ENCODE measurements around the gene PCNX2. TPM values are rescaled to one million over a fixed set of nuclear protein-coding genes. Genes with fewer than 3 reads are reported as not detected.

PCNX2 gene
- total and polyA plus RNA-seq, 8 donors: 3.0 to 34.4 (median 9.9) TPM

- Histone ChIP-seq H3K36me3 (no peaks in the 10 kb centered on the region), H3K27me3 (no peaks in the 10 kb centered on the region), H3K9me3 (no peaks in the 10 kb centered on the region), H3K27ac (no peak overlapping the region), H3K4me1 (no peaks in the 10 kb centered on the region), H3K4me3 (no peak overlapping the region)
- intact Hi-C loops (cut with DNase I; ENCODE audit: low total_unique reads): no loop called here
- TF ChIP-seq POLR2AphosphoS5 (IDR thresholded peaks at IDR 0.05) (no peak), POLR2A (IDR thresholded peaks at IDR 0.05) (no peak)
- no peak for DNase-seq
These were observed 256.9 kb downstream of the PCNX2 start for GRCh38 chr1:233038581-233038980.

- no peaks in the 10 kb centered on the region for H3K27me3 ChIP-seq
- intact Hi-C loops (cut with DNase I; ENCODE audit: low total_unique reads): no loop called here
- H3K4me1 ChIP-seq: peaks cover 0 to 4% (median 0%) of the 10 kb centered on the region in 4 donors
- no peaks in the 10 kb centered on the region for H3K36me3 ChIP-seq
- H3K4me3 ChIP-seq: no peak overlapping the region
- DNase-seq: no peak
- H3K9me3 ChIP-seq: no peaks in the 10 kb centered on the region
- TF ChIP-seq POLR2AphosphoS5 (IDR thresholded peaks at IDR 0.05) (no peak), CTCF (IDR thresholded peaks at IDR 0.05) (no peak), POLR2A (IDR thresholded peaks at IDR 0.05) (no peak), EP300 (IDR thresholded peaks at IDR 0.05) (no peak)
- H3K27ac ChIP-seq: no peak overlapping the region
These were observed 257.7 kb downstream of the PCNX2 start for GRCh38 chr1:233037843-233038242.

- Histone ChIP-seq H3K4me1 (peaks cover 0 to 6% (median 0%) of the 10 kb centered on the region in 4 donors), H3K36me3 (no peaks in the 10 kb centered on the region), H3K27ac (no peak overlapping the region), H3K9me3 (no peaks in the 10 kb centered on the region), H3K4me3 (no peak overlapping the region), H3K27me3 (no peaks in the 10 kb centered on the region)
- intact Hi-C loops (cut with DNase I; ENCODE audit: low total_unique reads): no loop called here
- DNase-seq: no peak
- TF ChIP-seq POLR2A (IDR thresholded peaks at IDR 0.05) (no peak), POLR2AphosphoS5 (IDR thresholded peaks at IDR 0.05) (no peak), EP300 (IDR thresholded peaks at IDR 0.05) (no peak), CTCF (IDR thresholded peaks at IDR 0.05) (no peak)
- WGBS, 5 donors: 72 to 85% (median 76%) methylated on average over 5 of the region's 5 CpGs
These were observed 260.7 kb downstream of the PCNX2 start for GRCh38 chr1:233034836-233035235.

- Histone ChIP-seq H3K9me3 (no peaks in the 10 kb centered on the region), H3K4me1 (peaks cover 0 to 6% (median 0%) of the 10 kb centered on the region in 4 donors), H3K27me3 (no peaks in the 10 kb centered on the region), H3K27ac (no peak overlapping the region), H3K36me3 (no peaks in the 10 kb centered on the region), H3K4me3 (no peak overlapping the region)
- WGBS, 5 donors: 81 to 86% (median 85%) methylated on average over 3 of the region's 3 CpGs
- intact Hi-C loops (cut with DNase I; ENCODE audit: low total_unique reads): no loop called here
- DNase-seq: peak in 1 of 2 donors; percentile 32
- TF ChIP-seq EP300 (IDR thresholded peaks at IDR 0.05): no peak
- TF ChIP-seq CTCF (IDR thresholded peaks at IDR 0.05): no peak
- no peak for TF ChIP-seq POLR2AphosphoS5 (IDR thresholded peaks at IDR 0.05)
- TF ChIP-seq POLR2A (IDR thresholded peaks at IDR 0.05): no peak
These were observed 262.2 kb downstream of the PCNX2 start for GRCh38 chr1:233033361-233033760.

- Histone ChIP-seq H3K4me1 (peaks cover 0 to 6% (median 0%) of the 10 kb centered on the region in 4 donors), H3K4me3 (no peak overlapping the region), H3K9me3 (no peaks in the 10 kb centered on the region), H3K27ac (no peak overlapping the region), H3K36me3 (no peaks in the 10 kb centered on the region), H3K27me3 (no peaks in the 10 kb centered on the region)
- 58 to 76% (median 72%) methylated on average over 4 of the region's 4 CpGs for WGBS, 5 donors
- no peak for TF ChIP-seq POLR2A (IDR thresholded peaks at IDR 0.05)
- no peak for TF ChIP-seq CTCF (IDR thresholded peaks at IDR 0.05)
- no peak for TF ChIP-seq EP300 (IDR thresholded peaks at IDR 0.05)
- TF ChIP-seq POLR2AphosphoS5 (IDR thresholded peaks at IDR 0.05): no peak
- intact Hi-C loops (cut with DNase I; ENCODE audit: low total_unique reads): no loop called here
- DNase-seq: no peak
These were observed 262.6 kb downstream of the PCNX2 start for GRCh38 chr1:233032916-233033315.

All from stomach (tissue), 9 donors.